HG03354 (cell line): Measurements from ENCODE around the gene PLA2G6.
A peak's percentile ranks its signal among the peaks of the same experiment; 100 is the strongest.
"Not testable (repeated sequence)": the region's sequence is repeated elsewhere in the genome, so short reads cannot be mapped to it uniquely, and the experiment has no call there.

ENCODE experiments used
- ATAC-seq: cut with Tn5 transposase; IDR thresholded peaks from one replicate; pipeline ENCODE4 v1.9.1; 2021; ENCODE audit warnings: mild to moderate bottlenecking; ENCODE audit not compliant: unreplicated experiment, poor library complexity, severe bottlenecking

The PLA2G6 gene

DNA sequence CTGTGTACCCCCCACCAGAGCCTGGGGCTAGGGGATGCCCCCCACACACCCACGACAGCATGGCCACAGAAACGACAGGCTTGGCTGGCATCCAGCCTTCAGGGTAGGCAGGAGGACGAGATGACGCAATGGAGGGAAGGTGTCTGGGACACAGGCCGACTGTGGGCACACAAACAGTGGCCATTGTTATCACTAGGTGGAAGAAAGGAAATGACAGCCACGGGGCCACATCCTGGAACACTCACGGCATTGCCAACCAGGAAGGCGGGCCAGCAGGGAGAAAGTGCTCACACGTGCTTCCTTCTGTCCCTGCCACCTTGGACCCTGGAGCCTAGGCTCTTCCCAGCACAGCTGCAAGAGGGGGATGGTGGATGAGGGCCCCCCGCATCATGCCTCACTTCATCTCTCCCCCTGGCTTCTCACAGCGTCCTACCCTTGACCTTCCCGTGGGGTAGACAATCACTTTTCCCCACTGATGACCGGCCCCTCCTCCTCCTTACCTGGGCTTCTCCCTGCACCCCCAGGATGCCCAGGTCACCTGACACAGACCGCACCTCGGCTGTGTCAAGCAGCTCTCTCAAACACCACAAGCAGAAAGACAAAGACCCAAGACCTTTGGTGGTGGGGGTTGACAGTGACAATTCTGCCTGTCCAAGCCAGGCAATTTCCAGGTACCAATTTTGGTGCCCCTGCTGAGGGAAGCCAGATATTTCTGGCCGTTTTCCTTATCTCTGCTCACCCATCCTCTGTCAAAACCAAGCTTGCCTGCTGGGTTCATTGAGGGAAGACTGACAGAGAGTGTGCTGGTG, 8.6 kb downstream of the PLA2G6 start:
- ATAC-seq: no peak

- no peak for ATAC-seq
Observed at GRCh38 chr22:38171927-38172831, 9.5 kb downstream of the PLA2G6 start.

GRCh38 chr22:38170469-38170868, 11.2 kb downstream of the PLA2G6 start:
- no peak for ATAC-seq

DNA sequence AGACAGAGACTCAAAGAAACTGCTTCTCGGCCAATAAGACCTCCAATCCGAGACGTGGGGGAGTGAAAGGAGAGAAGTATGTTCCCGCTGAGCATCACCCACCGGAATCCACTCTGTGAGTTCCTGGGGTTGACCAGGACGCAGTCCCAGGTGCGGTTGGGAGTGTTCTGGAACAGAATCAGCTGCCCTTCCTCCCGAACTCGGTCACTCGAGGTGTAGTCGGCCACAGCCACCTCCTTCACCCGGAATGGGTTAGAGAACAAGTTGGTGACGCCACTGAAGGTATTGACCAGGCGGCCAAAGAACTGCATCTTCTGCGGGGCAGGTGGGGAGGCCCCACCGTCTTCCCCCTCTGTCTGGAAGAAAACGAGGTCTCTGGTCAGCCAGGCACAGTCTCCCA, 12.5 kb downstream of the PLA2G6 start:
- no peak for ATAC-seq

- no peak for ATAC-seq
Observed at GRCh38 chr22:38167988-38168407, 13.6 kb downstream of the PLA2G6 start.

DNA sequence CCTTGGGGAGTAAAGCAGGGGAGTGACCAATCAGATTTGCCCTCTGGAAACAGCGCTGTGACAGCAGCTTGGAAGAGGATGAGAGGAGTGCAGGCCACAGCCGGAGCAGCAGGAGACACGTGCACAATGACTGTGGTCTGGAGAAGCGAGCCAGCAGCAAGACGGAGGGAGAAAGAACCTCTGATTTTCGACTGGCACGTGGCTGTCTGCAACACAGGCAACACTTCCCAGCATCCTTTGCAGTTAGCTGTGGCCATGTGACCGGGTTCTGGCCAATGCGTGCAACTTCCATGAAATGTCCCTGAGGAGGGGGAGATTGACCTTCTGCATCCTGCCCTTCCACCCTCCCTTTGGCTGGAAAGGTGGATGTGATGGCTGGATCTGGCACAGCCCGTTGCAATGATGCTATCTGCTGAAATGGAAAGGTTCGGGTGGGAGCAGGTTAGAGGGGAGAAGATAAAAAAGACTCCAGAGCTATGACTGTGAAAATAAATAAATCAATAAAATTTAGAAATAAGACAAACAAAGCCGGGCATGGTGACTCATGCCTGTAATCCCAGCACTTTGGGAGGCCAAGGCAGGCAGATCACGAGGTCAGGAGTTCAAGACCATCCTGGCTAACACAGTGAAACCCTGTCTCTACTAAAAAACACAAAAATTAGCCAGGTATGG, 15.6 kb downstream of the PLA2G6 start:
- ATAC-seq: no peak

DNA sequence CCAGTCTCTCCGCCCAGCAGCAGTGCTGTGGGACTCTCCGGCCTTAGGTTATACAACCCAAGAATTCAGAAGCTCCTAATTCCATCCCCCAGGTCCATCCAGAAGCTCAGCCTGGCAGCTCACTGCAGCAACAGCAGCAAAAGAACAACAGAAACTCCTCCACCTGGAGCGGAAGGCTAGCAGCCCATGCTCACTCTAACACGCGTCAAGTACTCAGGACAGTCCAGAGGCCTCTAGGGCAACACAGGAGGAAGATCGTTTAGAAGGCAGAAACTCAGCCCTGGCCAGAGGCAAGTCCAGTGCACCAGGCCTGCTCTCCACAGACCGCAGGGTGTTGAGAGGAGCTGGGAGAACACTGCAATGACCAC, 17.1 kb downstream of the PLA2G6 start:
- no peak for ATAC-seq

GRCh38 chr22:38163844-38164550, 17.6 kb downstream of the PLA2G6 start:
- no peak for ATAC-seq

DNA sequence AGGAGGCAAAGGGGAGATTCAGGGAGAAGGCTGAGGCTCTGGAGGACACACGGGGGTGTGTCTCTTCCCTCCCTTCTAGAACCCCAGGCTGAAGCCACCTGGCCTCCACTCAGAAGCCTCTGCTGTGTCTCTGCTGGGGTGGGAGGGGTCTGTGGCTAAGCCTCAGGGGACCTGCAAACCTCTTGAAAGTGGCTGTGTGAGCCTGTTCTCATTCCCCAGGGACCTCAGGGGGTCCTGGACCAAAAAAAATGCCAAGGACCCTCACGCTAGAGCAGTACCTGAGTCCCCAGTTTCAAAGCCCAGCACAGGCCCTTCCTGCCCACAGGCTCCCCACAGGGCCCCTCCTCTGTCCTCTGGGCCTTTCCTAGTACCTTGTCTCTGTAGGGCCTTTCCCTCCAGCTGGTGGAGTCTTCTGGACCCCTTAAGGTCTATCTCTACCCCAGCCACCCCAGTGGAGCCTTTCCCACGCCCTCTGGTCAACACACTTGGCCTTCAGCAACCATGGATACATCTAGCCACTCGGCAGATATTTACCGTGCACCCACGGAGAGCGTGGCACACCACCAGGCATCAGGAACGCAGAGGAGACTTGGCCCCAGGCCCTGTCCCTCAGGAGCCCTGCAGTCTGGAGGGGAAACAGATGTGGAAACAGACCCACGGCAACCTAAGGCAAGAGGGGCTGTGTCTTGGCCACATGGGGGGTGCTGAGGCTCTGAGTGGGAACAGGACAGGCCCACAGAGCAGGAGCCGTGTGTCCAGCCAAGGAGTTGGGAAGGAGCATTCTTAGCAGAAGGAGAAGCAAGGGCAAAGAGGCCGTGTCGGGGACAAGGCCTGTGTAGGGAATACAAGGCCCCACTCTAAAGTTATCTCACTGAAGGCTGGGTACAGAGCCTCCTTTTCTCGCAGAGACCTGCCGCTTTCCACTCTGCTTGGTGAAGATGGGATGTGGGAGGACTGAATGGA, 18.5 kb downstream of the PLA2G6 start:
- ATAC-seq: peak; percentile 68

DNA sequence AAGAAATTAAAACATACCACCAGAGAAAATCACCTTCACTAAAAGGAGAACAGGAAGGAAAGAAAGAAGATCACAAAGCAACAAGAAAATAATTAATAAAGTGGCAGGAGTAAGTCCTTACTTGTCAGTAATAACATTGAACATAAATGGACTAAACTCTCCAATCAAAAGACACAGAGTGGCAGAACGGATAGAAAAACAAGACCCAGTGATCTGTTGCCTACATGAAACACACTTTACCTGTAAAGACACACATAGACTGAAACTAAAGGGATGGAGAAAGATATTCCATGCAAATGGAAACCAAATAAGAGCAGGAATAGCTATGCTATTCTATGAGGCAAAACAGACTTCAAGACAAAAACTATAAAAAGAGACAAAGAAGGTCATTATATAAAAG, 25.9 kb downstream of the PLA2G6 start:
- ATAC-seq: no peak

GRCh38 chr22:38154563-38154915, 27.1 kb downstream of the PLA2G6 start:
- ATAC-seq: not testable (repeated sequence)

- no peak for ATAC-seq
Observed at GRCh38 chr22:38153821-38154562, 27.6 kb downstream of the PLA2G6 start.

DNA sequence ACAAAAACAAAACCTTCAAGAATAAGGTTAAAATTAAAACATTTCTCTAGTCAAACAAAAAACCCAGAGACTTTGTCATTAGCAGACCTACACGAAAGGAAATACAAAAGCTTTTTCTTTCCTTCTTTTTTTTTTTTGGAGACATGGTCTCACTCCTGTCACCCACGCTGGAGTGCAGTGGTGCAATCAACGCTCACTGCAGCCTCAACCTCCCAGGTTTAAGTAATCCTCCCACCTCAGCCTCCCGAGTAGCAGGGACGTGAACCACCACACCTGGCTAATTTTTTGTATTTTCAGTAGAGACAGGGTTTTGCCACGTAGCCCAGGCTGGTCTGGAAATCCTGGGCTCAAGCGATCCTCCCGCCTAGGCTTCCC, 30.5 kb downstream of the PLA2G6 start:
- ATAC-seq: no peak

DNA sequence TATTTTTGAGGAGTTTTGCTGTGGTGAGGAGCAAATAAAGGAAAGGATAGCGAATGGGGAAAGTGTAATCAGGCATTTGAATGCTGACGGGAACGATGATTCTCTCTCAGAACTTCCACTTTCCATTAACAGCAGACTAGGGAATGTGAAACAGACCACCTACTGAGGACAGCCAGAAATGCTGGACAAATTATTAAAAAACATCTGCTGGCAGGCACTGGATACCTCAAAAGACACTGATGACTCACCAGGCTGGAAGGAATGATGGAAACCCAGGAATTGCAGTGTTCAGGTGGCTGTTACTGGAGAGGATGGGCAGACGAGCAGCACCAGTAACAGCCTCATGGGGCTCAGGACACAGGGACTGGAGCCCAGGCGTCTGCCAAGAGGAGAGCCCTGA, 33.4 kb downstream of the PLA2G6 start:
- no peak for ATAC-seq

GRCh38 chr22:38146166-38146565, 35.5 kb downstream of the PLA2G6 start:
- not testable (repeated sequence) for ATAC-seq

DNA sequence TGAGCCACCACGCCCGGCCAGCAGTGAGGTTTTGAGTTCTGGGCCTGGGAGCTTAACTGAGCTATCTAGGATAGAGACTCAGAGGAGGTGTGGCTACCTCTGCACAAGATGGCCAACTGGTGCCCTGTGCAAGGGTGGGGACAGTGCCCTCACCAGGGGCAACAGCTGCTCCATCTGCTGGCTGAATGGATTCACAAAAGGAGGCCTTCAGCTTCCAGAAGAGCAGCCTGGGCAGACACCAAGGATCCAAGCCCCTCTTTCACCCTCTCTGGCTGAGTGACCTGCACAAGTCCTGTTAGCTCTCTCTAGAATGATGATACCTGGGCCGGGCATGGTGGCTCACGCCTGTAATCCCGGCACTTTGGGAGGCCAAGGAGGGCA, 37.6 kb downstream of the PLA2G6 start:
- no peak for ATAC-seq

DNA sequence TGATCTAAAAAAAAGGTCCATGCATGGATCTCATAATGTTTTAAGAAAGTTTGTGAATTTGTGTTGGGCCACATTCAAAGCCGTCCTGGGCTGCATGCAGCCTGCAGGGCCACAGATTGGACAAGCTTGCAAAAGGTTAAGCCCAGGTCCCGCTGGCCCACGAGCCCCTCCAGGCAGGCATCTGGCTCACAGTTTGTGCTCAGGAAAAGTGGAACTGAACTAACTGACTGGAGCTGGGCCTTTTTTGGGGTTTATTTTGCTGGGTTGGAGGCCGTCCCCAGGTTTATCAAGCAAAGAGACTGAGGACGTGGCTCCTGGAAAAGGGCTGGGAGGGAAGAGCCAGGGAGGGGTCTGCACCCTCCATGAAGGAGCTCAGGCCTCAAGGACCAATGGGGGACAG, 39.0 kb downstream of the PLA2G6 start:
- no peak for ATAC-seq
